A549 (cell line): ENCODE data around the gene VN1R5. TPM values are rescaled to one million over a fixed set of nuclear protein-coding genes. Genes with fewer than 3 reads are reported as not detected.

Source experiments
- ATAC-seq, 2 experiments: fragments of 200-7000 bp in 1 of 2; fragments of >200 bp in 1 of 2; cut with Nextera tagmentation in 1 of 2; cut with Tn5 transposase in 1 of 2; 3 replicates each; pipeline versions ENCODE4 v1.8.0 to v1.9.1; 2018 to 2020; ENCODE audit warnings: mild to moderate bottlenecking in 1 of 2, moderate library complexity in 1 of 2
- CTCF ChIA-PET: fragments of 300-600 bp; sonication (Branson Sonifier 250); formaldehyde crosslinking; extraction: SDS; loops from one replicate; lab custom pipeline; 2021; ENCODE audit warnings: antibody characterized with exemption, inconsistent platforms; lab: Yijun Ruan, JAX
- POLR2A ChIA-PET: fragments of 350-600 bp; formaldehyde crosslinking; extraction: SDS; loops from one replicate; lab custom pipeline; 2021; ENCODE audit warnings: antibody characterized with exemption, inconsistent platforms; lab: Yijun Ruan, JAX
- DNase-seq, 2 experiments: peaks; one replicate each; pipeline versions ENCODE4 v3.0.0 to v3.0.0-alpha.2; 2011 to 2016; ENCODE audit warnings: low read depth in 1 of 2, low spot score in 1 of 2
- FAIRE-seq: peaks from 2 replicates; lab custom pipeline; 2011; peaks lifted over from hg19 to GRCh38; lab: Jason Lieb, UNC
- H3K27ac ChIP-seq, 2 experiments: fragments of >200 bp; sonication (Bioruptor Twin); formaldehyde crosslinking; 3 replicates each; pipeline ENCODE4 v1.5.1; 2016 to 2017
- H3K4me1 ChIP-seq: fragments of >200 bp; sonication (Bioruptor Twin); formaldehyde crosslinking; 3 replicates; pipeline ENCODE4 v1.6.1; 2016
- H3K4me2 ChIP-seq: fragments of >200 bp; sonication (Bioruptor Twin); formaldehyde crosslinking; 3 replicates; pipeline ENCODE4 v1.6.1; 2016
- H3K4me3 ChIP-seq: fragments of >200 bp; sonication (Bioruptor Twin); formaldehyde crosslinking; 3 replicates; pipeline ENCODE4 v1.5.1; 2016
- H3K9me3 ChIP-seq: fragments of >200 bp; sonication (Bioruptor Twin); formaldehyde crosslinking; 3 replicates; pipeline ENCODE4 v1.6.1; 2016
- CBX2 ChIP-seq: fragments of 200-600 bp; sonication (generic); IDR thresholded peaks from 2 replicates; pipeline ENCODE4 v1.6.1; 2016; ENCODE audit warnings: low read depth, mild to moderate bottlenecking, borderline replicate concordance
- CHD4 ChIP-seq: fragments of 200-600 bp; sonication (generic); IDR thresholded peaks from 2 replicates; pipeline ENCODE4 v1.6.1; 2016; ENCODE audit warnings: antibody characterized with exemption, mild to moderate bottlenecking, borderline replicate concordance
- EHF ChIP-seq: fragments of 250-450 bp; sonication (Bioruptor Pico); IDR thresholded peaks from 2 replicates; pipeline ENCODE4 v1.5.0; 2020; ENCODE audit warnings: mild to moderate bottlenecking
- ESRRA ChIP-seq: fragments of 150-350 bp; IDR thresholded peaks from 2 replicates; pipeline ENCODE4 v1.6.1; 2014; ENCODE audit warnings: mild to moderate bottlenecking, low read length, borderline replicate concordance
- FOSL2 ChIP-seq, 2 experiments: fragments of 450-650 bp in 1 of 2; fragments of >200 bp in 1 of 2; sonication (Bioruptor Twin) in 1 of 2; formaldehyde crosslinking; IDR thresholded peaks; 2 replicates each; pipeline versions ENCODE4 v1.5.0 to v1.6.1; 2016 to 2020; ENCODE audit warnings: mild to moderate bottlenecking in 1 of 2, moderate library complexity in 1 of 2
- GATA3 ChIP-seq: IDR thresholded peaks from 2 replicates; pipeline ENCODE4 v1.6.1; 2012; ENCODE audit warnings: borderline replicate concordance
- HEYL ChIP-seq: fragments of 250-450 bp; sonication (Bioruptor Pico); IDR thresholded peaks from 2 replicates; pipeline ENCODE4 v1.8.0; 2021; ENCODE audit warnings: mild to moderate bottlenecking, moderate library complexity
- HOXB13 ChIP-seq: fragments of 250-450 bp; sonication (Bioruptor Pico); IDR thresholded peaks from 2 replicates; pipeline ENCODE4 v1.5.0; 2020; ENCODE audit warnings: low read depth, mild to moderate bottlenecking, moderate library complexity
- MYC ChIP-seq: IDR thresholded peaks from 2 replicates; pipeline ENCODE4 v1.6.1; 2012; ENCODE audit warnings: mild to moderate bottlenecking, inconsistent platforms, low read length, improper control_type of control experiment, borderline replicate concordance
- PHF8 ChIP-seq: fragments of 200-600 bp; sonication (generic); IDR thresholded peaks from 2 replicates; pipeline ENCODE4 v1.6.1; 2016; ENCODE audit warnings: low read depth, mild to moderate bottlenecking, antibody characterized with exemption, moderate library complexity, borderline replicate concordance
- POLR2A ChIP-seq: IDR thresholded peaks from 2 replicates; pipeline ENCODE4 v1.6.1; 2012; ENCODE audit warnings: mild to moderate bottlenecking, low read length
- RARB ChIP-seq: fragments of 250-450 bp; sonication (Bioruptor Pico); IDR thresholded peaks from 2 replicates; pipeline ENCODE4 v1.8.0; 2021; ENCODE audit warnings: mild to moderate bottlenecking, moderate library complexity
- ZC3H11A ChIP-seq: fragments of 450-650 bp; IDR thresholded peaks from 2 replicates; pipeline ENCODE4 v1.6.1; 2014; ENCODE audit warnings: antibody characterized with exemption, mild to moderate bottlenecking
- ZFP36 ChIP-seq: fragments of 450-650 bp; IDR thresholded peaks from 2 replicates; pipeline ENCODE4 v1.6.1; 2014; ENCODE audit warnings: borderline replicate concordance; ENCODE audit not compliant: partially characterized antibody
- ZNF302 ChIP-seq: fragments of 250-450 bp; sonication (Bioruptor Pico); IDR thresholded peaks from 2 replicates; pipeline ENCODE4 v1.9.0; 2021; ENCODE audit warnings: inconsistent platforms, mild to moderate bottlenecking, moderate library complexity
- WGBS: methylation state at CpG from one replicate; pipeline ENCODE4 v1.1.6; 2017; ENCODE audit errors: missing lambda C conversion rate; 5-methylcytosine and 5-hydroxymethylcytosine counted together
- polyA plus RNA-seq, 4 experiments: library from polyadenylated mRNA; depleted of rRNA in 3 of 4; stranded (reverse); fragments of >200 nt; fragmentation: RNase III in 1 of 4; extraction: RNeasy Plus Mini Kit Qiagen cat#74134 plus additional on column Dnase treatment in 1 of 4; gene quantifications; 2 replicates in 3 of 4; 3 replicates in 1 of 4; pipeline ENCODE4 v1.2.3, GENCODE V29; 2011 to 2017
- TF ChIP-seq, protein P1 (sequence below): fragments of 250-450 bp; sonication (Bioruptor Pico); IDR thresholded peaks from 2 replicates; pipeline ENCODE4 v1.5.0; 2020; ENCODE audit warnings: low read depth, mild to moderate bottlenecking, moderate library complexity
- TF ChIP-seq, protein P2 (sequence below): fragments of >200 bp; sonication (Bioruptor Twin); formaldehyde crosslinking; IDR thresholded peaks from 3 replicates; pipeline ENCODE4 v1.6.1; 2016
- TF ChIP-seq, protein P3 (sequence below): fragments of 200-600 bp; sonication (generic); IDR thresholded peaks from 2 replicates; pipeline ENCODE4 v1.6.1; 2016; ENCODE audit warnings: antibody characterized with exemption, mild to moderate bottlenecking, moderate library complexity
- TF ChIP-seq, protein P4 (sequence below): fragments of >200 bp; sonication (Bioruptor Twin); formaldehyde crosslinking; IDR thresholded peaks from 2 replicates; pipeline ENCODE4 v1.6.1; 2016

VN1R5 gene
- polyA plus RNA-seq, 2 of the 4 experiments (the other 2 are of a cell fraction) = not detected

DNA sequence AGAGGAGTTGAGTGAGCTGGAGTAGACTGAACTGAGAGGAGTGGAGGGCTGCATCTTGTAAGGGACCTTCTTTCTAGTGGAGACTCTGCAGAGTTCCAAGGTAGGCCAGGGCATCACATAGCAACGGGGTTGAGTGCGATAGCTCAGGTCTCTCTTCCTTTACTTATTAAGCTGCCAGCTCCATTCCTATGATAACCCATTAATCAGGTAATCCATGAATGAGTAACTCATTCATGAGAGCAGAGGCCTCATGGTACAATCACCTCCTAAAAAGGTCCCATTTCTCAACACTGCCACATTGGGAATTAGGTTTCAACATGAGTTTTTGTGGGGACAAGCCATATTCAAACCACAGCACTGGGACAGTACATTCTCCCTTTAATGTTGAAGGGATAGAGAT is 21.3 kb downstream of the VN1R5 start:
- no peak overlapping the region for H3K4me2 ChIP-seq
- POLR2A ChIA-PET = no interaction called here
- TF ChIP-seq, protein P1, sequence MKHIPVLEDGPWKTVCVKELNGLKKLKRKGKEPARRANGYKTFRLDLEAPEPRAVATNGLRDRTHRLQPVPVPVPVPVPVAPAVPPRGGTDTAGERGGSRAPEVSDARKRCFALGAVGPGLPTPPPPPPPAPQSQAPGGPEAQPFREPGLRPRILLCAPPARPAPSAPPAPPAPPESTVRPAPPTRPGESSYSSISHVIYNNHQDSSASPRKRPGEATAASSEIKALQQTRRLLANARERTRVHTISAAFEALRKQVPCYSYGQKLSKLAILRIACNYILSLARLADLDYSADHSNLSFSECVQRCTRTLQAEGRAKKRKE (CRISPR knock-in tag) = no peak
- TF ChIP-seq RARB (CRISPR knock-in tag) (no peak), ZNF302 (no peak), CHD4 (no peak), HEYL (no peak), EHF (CRISPR knock-in tag) (no peak), HOXB13 (CRISPR knock-in tag) (no peak), GATA3 (no peak), FOSL2 (IDR thresholded peaks at IDR 0.05) (no peak), FOSL2 (CRISPR knock-in tag; IDR thresholded peaks at IDR 0.05) (no peak), ESRRA (no peak), ZC3H11A (no peak)
- TF ChIP-seq, protein P2, sequence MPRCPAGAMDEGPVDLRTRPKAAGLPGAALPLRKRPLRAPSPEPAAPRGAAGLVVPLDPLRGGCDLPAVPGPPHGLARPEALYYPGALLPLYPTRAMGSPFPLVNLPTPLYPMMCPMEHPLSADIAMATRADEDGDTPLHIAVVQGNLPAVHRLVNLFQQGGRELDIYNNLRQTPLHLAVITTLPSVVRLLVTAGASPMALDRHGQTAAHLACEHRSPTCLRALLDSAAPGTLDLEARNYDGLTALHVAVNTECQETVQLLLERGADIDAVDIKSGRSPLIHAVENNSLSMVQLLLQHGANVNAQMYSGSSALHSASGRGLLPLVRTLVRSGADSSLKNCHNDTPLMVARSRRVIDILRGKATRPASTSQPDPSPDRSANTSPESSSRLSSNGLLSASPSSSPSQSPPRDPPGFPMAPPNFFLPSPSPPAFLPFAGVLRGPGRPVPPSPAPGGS = no peak
- TF ChIP-seq, protein P3, sequence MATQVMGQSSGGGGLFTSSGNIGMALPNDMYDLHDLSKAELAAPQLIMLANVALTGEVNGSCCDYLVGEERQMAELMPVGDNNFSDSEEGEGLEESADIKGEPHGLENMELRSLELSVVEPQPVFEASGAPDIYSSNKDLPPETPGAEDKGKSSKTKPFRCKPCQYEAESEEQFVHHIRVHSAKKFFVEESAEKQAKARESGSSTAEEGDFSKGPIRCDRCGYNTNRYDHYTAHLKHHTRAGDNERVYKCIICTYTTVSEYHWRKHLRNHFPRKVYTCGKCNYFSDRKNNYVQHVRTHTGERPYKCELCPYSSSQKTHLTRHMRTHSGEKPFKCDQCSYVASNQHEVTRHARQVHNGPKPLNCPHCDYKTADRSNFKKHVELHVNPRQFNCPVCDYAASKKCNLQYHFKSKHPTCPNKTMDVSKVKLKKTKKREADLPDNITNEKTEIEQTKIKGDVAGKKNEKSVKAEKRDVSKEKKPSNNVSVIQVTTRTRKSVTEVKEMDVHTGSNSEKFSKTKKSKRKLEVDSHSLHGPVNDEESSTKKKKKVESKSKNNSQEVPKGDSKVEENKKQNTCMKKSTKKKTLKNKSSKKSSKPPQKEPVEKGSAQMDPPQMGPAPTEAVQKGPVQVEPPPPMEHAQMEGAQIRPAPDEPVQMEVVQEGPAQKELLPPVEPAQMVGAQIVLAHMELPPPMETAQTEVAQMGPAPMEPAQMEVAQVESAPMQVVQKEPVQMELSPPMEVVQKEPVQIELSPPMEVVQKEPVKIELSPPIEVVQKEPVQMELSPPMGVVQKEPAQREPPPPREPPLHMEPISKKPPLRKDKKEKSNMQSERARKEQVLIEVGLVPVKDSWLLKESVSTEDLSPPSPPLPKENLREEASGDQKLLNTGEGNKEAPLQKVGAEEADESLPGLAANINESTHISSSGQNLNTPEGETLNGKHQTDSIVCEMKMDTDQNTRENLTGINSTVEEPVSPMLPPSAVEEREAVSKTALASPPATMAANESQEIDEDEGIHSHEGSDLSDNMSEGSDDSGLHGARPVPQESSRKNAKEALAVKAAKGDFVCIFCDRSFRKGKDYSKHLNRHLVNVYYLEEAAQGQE = no peak
- no peak for DNase-seq
- no peak overlapping the region for H3K27ac ChIP-seq
- H3K4me3 ChIP-seq = no peak overlapping the region
- FAIRE-seq = no peak
- CTCF ChIA-PET = no interaction called here
- H3K9me3 ChIP-seq = 0 out of 3 replicates have a peak, but pooled peaks cover 2% of the 10 kb centered on the region
- ATAC-seq = no peak
- 36% methylated on average over 2 of the region's 2 CpGs for WGBS
- H3K4me1 ChIP-seq = no peaks in the 10 kb centered on the region

DNA sequence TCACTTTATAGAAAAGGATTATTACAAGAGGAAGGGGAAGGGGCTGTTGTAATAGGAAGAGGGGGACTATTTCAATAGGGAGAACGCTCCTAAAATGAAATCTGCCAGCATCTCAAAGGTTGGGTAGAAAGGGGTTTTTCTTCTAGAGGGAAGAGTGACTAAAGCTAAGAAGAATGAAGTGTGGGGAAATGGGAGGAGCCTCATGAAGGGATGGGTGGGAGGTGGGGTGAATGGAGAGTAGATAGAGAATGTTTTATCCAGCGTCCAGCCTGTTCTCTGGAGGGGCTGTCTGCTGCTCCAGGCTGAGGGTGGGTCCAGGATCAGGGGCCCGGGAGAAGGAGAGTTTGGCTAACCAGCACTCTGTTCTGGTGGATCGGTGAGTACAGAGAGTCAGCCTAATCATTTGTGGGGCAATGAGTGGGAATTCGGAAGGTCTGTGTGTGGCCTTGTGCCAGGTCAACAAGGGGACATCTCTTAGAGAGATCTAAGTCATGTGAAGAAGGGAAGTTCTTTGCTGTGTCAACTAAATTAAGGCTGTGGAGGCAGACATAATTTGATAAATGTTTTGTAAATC is 25.2 kb downstream of the VN1R5 start:
- WGBS = 19% methylated on average over 5 of the region's 5 CpGs
- ChIA-PET CTCF (interaction anchor here (1.6 kb wide), 1 partner anchor 11 kb away, joined by 5 read pairs; no protein-coding TSS in a partner anchor), POLR2A (no interaction called here)
- no peak for TF ChIP-seq MYC
- no peak for TF ChIP-seq CBX2
- TF ChIP-seq ESRRA = no peak
- TF ChIP-seq, protein P4, sequence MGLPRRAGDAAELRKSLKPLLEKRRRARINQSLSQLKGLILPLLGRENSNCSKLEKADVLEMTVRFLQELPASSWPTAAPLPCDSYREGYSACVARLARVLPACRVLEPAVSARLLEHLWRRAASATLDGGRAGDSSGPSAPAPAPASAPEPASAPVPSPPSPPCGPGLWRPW = no peak
- TF ChIP-seq ZFP36 = no peak
- no peak for TF ChIP-seq HOXB13 (CRISPR knock-in tag)
- no peak for TF ChIP-seq PHF8
- TF ChIP-seq POLR2A = no peak
- TF ChIP-seq, protein P1 (CRISPR knock-in tag) = no peak
- no peak overlapping the region for H3K27ac ChIP-seq
- no peak overlapping the region for H3K4me2 ChIP-seq
- no peak overlapping the region for H3K4me3 ChIP-seq
- no peaks in the 10 kb centered on the region for H3K9me3 ChIP-seq
- peak in 1 of 2 experiments; percentile 45; a peak in 3 of 6 replicates for ATAC-seq
- DNase-seq = no peak
- no peak for FAIRE-seq
- no peaks in the 10 kb centered on the region for H3K4me1 ChIP-seq
